HepG2 (cell line): ENCODE results near the gene GNRH2. TPM values are rescaled to one million over a fixed set of nuclear protein-coding genes. Genes with fewer than 3 reads are reported as not detected.

Experiments
- KDM5B ChIP-seq: sonication (generic); formaldehyde crosslinking; IDR thresholded peaks from 2 replicates; pipeline ENCODE4 v1.4.0; 2020; ENCODE audit warnings: missing genetic modification reagents, mild to moderate bottlenecking, borderline replicate concordance
- ZMYM4 ChIP-seq: sonication (generic); formaldehyde crosslinking; IDR thresholded peaks from 2 replicates; pipeline ENCODE4 v1.8.1; 2023; ENCODE audit warnings: mild to moderate bottlenecking, missing genetic modification reagents
- ZNF333 ChIP-seq: sonication (generic); formaldehyde crosslinking; IDR thresholded peaks from 2 replicates; pipeline ENCODE4 v1.4.0; 2020; ENCODE audit warnings: mild to moderate bottlenecking, missing genetic modification reagents, borderline replicate concordance
- ZNF431 ChIP-seq: sonication (generic); formaldehyde crosslinking; IDR thresholded peaks from 2 replicates; pipeline ENCODE4 v1.9.0; 2022; ENCODE audit warnings: missing genetic modification reagents, low read depth, mild to moderate bottlenecking, borderline replicate concordance
- ZNF550 ChIP-seq: sonication (generic); formaldehyde crosslinking; IDR thresholded peaks from 2 replicates; pipeline ENCODE4 v1.4.0; 2020; ENCODE audit warnings: mild to moderate bottlenecking, missing genetic modification reagents, borderline replicate concordance
- ZNF644 ChIP-seq: IDR thresholded peaks from 2 replicates; pipeline ENCODE4 v1.6.1; 2016; ENCODE audit warnings: low read depth
- ZNF772 ChIP-seq: sonication (generic); formaldehyde crosslinking; IDR thresholded peaks from 2 replicates; pipeline ENCODE4 v1.5.0; 2020; ENCODE audit warnings: mild to moderate bottlenecking, missing genetic modification reagents
- ZNF777 ChIP-seq: sonication (generic); formaldehyde crosslinking; IDR thresholded peaks from 2 replicates; pipeline ENCODE4 v1.4.0; 2020; ENCODE audit warnings: missing genetic modification reagents
- ZNF781 ChIP-seq: sonication (generic); formaldehyde crosslinking; IDR thresholded peaks from 2 replicates; pipeline ENCODE4 v1.5.1; 2020; ENCODE audit warnings: borderline replicate concordance, mild to moderate bottlenecking, missing genetic modification reagents; ENCODE audit errors: not compliant biosample characterization
- polyA plus RNA-seq, 8 experiments: library from polyadenylated mRNA; depleted of rRNA in 3 of 8; stranded (reverse) in 7 of 8; unstranded in 1 of 8; fragments of >200 nt; fragmentation: Illumina TruSeq in 4 of 8; extraction: Trizol in 4 of 8; gene quantifications; 2 replicates each; pipeline versions ENCODE4 v1.2.1 to v1.2.3, GENCODE V29; 2011 to 2016; ENCODE audit warnings: low read depth in 4 of 8, missing spikeins in 1 of 8, mixed read lengths in 1 of 8; ENCODE audit not compliant: insufficient read depth in 1 of 8
- total RNA-seq, 5 experiments: library from RNA; depleted of rRNA; stranded (reverse); fragments of >200 nt; fragmentation: Illumina TruSeq; extraction: Trizol; gene quantifications; 2 replicates each; pipeline ENCODE4 v1.2.3, GENCODE V29; 2016; ENCODE audit warnings: low read depth in 1 of 5
- TF ChIP-seq, protein P1 (sequence below): IDR thresholded peaks from 2 replicates; pipeline ENCODE4 v1.6.1; 2016; ENCODE audit warnings: missing compliant biosample characterization, missing genetic modification reagents, borderline replicate concordance
- TF ChIP-seq, protein P2 (sequence below): sonication (generic); formaldehyde crosslinking; IDR thresholded peaks from 2 replicates; pipeline ENCODE4 v1.5.1; 2020; ENCODE audit warnings: mild to moderate bottlenecking, missing genetic modification reagents, borderline replicate concordance
- TF ChIP-seq, protein P3 (sequence below): sonication (generic); formaldehyde crosslinking; IDR thresholded peaks from 2 replicates; pipeline ENCODE4 v1.4.0; 2020; ENCODE audit warnings: missing genetic modification reagents, mild to moderate bottlenecking, borderline replicate concordance
- TF ChIP-seq, protein P4 (sequence below): sonication (generic); formaldehyde crosslinking; IDR thresholded peaks from 2 replicates; pipeline ENCODE4 v1.8.0; 2022; ENCODE audit warnings: mild to moderate bottlenecking, missing genetic modification reagents, moderate library complexity
- TF ChIP-seq, protein P5 (sequence below): sonication (generic); formaldehyde crosslinking; IDR thresholded peaks from 2 replicates; pipeline ENCODE4 v1.4.0; 2020; ENCODE audit warnings: missing genetic modification reagents, low read depth, mild to moderate bottlenecking, borderline replicate concordance

GNRH2 gene
- total and polyA plus RNA-seq, 2 of the 13 experiments (the other 11 are each of a cell fraction or from before 2014, with no cell fraction given), result 0.28 TPM; not detected in 1

DNA sequence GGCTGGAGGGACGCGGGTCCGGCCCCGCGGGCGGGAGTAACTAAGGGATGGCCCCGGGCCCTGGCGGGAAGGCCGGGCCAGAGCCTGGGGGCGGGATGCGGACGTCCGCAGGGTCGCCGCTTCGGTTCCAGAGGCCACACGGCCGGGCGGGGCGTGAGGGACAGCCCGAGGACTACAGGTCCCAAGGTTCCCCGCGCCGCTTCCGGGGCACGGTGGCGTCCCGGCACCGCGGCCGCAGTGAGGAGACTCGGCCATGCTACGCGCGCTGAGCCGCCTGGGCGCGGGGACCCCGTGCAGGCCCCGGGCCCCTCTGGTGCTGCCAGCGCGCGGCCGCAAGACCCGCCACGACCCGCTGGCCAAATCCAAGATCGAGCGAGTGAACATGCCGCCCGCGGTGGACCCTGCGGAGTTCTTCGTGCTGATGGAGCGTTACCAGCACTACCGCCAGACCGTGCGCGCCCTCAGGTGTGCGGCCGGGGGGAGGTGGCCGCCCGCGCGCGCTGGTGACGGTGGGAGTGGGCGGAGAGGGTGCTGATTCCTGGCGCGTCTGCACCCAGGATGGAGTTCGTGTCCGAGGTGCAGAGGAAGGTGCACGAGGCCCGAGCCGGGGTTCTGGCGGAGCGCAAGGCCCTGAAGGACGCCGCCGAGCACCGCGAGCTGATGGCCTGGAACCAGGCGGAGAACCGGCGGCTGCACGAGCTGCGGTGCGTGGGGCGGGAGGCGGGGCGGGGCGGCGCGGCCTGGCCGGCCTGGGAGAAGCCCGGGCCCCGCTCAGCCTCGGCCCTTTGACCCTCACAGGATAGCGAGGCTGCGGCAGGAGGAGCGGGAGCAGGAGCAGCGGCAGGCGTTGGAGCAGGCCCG is 2.6 kb downstream of the GNRH2 start, which contains the start of gene MRPS26 (continued):
- TF ChIP-seq, protein P1, sequence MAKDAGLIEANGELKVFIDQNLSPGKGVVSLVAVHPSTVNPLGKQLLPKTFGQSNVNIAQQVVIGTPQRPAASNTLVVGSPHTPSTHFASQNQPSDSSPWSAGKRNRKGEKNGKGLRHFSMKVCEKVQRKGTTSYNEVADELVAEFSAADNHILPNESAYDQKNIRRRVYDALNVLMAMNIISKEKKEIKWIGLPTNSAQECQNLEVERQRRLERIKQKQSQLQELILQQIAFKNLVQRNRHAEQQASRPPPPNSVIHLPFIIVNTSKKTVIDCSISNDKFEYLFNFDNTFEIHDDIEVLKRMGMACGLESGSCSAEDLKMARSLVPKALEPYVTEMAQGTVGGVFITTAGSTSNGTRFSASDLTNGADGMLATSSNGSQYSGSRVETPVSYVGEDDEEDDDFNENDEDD, result peak; percentile 79
- TF ChIP-seq ZNF550 (CRISPR knock-in tag) (peak; percentile 24; the same call in 1 of the 2 replicates), ZNF644 (no peak), ZNF431 (CRISPR knock-in tag) (peak; percentile 91; the same call in 1 of the 2 replicates), ZNF772 (peak; percentile 93), ZMYM4 (peak; percentile 83), KDM5B (peak; percentile 94), ZNF777 (CRISPR knock-in tag) (peak; percentile 86), ZNF333 (CRISPR knock-in tag) (peak; percentile 80; the same call in 1 of the 2 replicates), ZNF781 (CRISPR knock-in tag) (peak; percentile 20)
- TF ChIP-seq, protein P2, sequence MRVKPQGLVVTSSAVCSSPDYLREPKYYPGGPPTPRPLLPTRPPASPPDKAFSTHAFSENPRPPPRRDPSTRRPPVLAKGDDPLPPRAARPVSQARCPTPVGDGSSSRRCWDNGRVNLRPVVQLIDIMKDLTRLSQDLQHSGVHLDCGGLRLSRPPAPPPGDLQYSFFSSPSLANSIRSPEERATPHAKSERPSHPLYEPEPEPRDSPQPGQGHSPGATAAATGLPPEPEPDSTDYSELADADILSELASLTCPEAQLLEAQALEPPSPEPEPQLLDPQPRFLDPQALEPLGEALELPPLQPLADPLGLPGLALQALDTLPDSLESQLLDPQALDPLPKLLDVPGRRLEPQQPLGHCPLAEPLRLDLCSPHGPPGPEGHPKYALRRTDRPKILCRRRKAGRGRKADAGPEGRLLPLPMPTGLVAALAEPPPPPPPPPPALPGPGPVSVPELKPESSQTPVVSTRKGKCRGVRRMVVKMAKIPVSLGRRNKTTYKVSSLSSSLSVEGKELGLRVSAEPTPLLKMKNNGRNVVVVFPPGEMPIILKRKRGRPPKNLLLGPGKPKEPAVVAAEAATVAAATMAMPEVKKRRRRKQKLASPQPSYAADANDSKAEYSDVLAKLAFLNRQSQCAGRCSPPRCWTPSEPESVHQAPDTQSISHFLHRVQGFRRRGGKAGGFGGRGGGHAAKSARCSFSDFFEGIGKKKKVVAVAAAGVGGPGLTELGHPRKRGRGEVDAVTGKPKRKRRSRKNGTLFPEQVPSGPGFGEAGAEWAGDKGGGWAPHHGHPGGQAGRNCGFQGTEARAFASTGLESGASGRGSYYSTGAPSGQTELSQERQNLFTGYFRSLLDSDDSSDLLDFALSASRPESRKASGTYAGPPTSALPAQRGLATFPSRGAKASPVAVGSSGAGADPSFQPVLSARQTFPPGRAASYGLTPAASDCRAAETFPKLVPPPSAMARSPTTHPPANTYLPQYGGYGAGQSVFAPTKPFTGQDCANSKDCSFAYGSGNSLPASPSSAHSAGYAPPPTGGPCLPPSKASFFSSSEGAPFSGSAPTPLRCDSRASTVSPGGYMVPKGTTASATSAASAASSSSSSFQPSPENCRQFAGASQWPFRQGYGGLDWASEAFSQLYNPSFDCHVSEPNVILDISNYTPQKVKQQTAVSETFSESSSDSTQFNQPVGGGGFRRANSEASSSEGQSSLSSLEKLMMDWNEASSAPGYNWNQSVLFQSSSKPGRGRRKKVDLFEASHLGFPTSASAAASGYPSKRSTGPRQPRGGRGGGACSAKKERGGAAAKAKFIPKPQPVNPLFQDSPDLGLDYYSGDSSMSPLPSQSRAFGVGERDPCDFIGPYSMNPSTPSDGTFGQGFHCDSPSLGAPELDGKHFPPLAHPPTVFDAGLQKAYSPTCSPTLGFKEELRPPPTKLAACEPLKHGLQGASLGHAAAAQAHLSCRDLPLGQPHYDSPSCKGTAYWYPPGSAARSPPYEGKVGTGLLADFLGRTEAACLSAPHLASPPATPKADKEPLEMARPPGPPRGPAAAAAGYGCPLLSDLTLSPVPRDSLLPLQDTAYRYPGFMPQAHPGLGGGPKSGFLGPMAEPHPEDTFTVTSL, result 0 out of 2 replicates have a peak, but pooled peaks have one; percentile 39
- TF ChIP-seq, protein P3, sequence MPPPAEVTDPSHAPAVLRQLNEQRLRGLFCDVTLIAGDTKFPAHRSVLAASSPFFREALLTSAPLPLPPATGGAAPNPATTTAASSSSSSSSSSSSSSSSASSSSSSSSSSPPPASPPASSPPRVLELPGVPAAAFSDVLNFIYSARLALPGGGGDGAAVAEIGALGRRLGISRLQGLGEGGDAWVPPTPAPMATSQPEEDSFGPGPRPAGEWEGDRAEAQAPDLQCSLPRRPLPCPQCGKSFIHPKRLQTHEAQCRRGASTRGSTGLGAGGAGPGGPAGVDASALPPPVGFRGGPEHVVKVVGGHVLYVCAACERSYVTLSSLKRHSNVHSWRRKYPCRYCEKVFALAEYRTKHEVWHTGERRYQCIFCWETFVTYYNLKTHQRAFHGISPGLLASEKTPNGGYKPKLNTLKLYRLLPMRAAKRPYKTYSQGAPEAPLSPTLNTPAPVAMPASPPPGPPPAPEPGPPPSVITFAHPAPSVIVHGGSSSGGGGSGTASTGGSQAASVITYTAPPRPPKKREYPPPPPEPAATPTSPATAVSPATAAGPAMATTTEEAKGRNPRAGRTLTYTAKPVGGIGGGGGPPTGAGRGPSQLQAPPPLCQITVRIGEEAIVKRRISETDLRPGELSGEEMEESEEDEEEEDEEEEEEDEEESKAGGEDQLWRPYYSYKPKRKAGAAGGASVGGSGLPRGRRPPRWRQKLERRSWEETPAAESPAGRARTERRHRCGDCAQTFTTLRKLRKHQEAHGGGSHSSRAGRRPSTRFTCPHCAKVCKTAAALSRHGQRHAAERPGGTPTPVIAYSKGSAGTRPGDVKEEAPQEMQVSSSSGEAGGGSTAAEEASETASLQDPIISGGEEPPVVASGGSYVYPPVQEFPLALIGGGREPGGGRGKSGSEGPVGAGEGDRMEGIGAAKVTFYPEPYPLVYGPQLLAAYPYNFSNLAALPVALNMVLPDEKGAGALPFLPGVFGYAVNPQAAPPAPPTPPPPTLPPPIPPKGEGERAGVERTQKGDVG (CRISPR knock-in tag), result peak; percentile 78; the same call in 1 of the 2 replicates
- TF ChIP-seq, protein P4, sequence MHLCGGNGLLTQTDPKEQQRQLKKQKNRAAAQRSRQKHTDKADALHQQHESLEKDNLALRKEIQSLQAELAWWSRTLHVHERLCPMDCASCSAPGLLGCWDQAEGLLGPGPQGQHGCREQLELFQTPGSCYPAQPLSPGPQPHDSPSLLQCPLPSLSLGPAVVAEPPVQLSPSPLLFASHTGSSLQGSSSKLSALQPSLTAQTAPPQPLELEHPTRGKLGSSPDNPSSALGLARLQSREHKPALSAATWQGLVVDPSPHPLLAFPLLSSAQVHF (CRISPR knock-in tag), result peak; percentile 96
- TF ChIP-seq, protein P5, sequence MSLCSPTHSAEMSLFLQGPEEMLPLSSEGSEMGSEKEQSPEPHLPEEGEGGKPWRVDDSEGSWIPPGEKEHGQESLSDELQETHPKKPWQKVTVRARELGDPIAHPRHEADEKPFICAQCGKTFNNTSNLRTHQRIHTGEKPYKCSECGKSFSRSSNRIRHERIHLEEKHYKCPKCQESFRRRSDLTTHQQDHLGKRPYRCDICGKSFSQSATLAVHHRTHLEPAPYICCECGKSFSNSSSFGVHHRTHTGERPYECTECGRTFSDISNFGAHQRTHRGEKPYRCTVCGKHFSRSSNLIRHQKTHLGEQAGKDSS, result peak; percentile 90
